Fibroblast of lung (primary cell): ENCODE results near the gene CDKAL1.

ENCODE experiments used
- CTCF ChIP-seq, 2 donors: IDR thresholded peaks in 1 of 2; conservative IDR thresholded peaks in 1 of 2; 1 replicate in 1 of 2; 2 replicates in 1 of 2; pipeline ENCODE4 v1.5.1; 2011 to 2012; ENCODE audit warnings: low read length in 2 of 2, control low read depth in 1 of 2, inconsistent platforms in 1 of 2, low read depth in 1 of 2, mild to moderate bottlenecking in 1 of 2
- EZH2 ChIP-seq: IDR thresholded peaks from 2 replicates; pipeline ENCODE4 v1.5.1; 2012; ENCODE audit warnings: low read length, control low read depth, mild to moderate bottlenecking; ENCODE audit errors: missing control alignments

- TF ChIP-seq CTCF (conservative IDR thresholded peaks at IDR 0.05 in 1 of 2, IDR thresholded peaks at IDR 0.05 in 1 of 2; ENCODE audit: low read depth in 1 of 2, low read length in 2 of 2) (no peak), EZH2 (no peak)
These were observed 381.8 kb downstream of the CDKAL1 start for GRCh38 chr6:20916086-20916485.
